ENCODE measurements around the gene NTF3.

The NTF3 gene

GRCh38 chr12:5523396-5524115 lies 91.6 kb downstream of the NTF3 start:
- H3K27ac ChIP-seq = no peak overlapping the region
- no peak for TF ChIP-seq CTCF (conservative IDR thresholded peaks at IDR 0.05)

GRCh38 chr12:5524116-5524768 lies 92.3 kb downstream of the NTF3 start:
- no peak overlapping the region for H3K27ac ChIP-seq
- TF ChIP-seq CTCF (conservative IDR thresholded peaks at IDR 0.05) = no peak

GRCh38 chr12:5524769-5525436 lies 93.0 kb downstream of the NTF3 start:
- H3K27ac ChIP-seq = no peak overlapping the region
- no peak for TF ChIP-seq CTCF (conservative IDR thresholded peaks at IDR 0.05)

- TF ChIP-seq CTCF (conservative IDR thresholded peaks at IDR 0.05) = no peak
Observed at GRCh38 chr12:5525783-5526367, 94.0 kb downstream of the NTF3 start.

GRCh38 chr12:5533368-5533767 lies 101.5 kb downstream of the NTF3 start:
- no peak for TF ChIP-seq CTCF (conservative IDR thresholded peaks at IDR 0.05)
- H3K27ac ChIP-seq = no peak overlapping the region

More at GRCh38 chr12:5525783-5526367, 94.0 kb downstream of the NTF3 start:
- no peak overlapping the region for H3K27ac ChIP-seq

GRCh38 chr12:5534426-5535199 lies 102.7 kb downstream of the NTF3 start:
- TF ChIP-seq CTCF (conservative IDR thresholded peaks at IDR 0.05) = no peak
- H3K27ac ChIP-seq = no peak overlapping the region
